Activated B cell treated with CpG ODN at 0.5 μM for 24 hours (primary cell): ENCODE results near the gene GFI1. TPM values are rescaled to one million over a fixed set of nuclear protein-coding genes. Genes with fewer than 3 reads are reported as not detected.
"Not testable (repeated sequence)": the region's sequence is repeated elsewhere in the genome, so short reads cannot be mapped to it uniquely, and the experiment has no call there.

Experiments used
- ATAC-seq: fragments of 200-7000 bp; cut with Tn5 transposase; one replicate; pipeline ENCODE4 v1.10.0; 2021; ENCODE audit warnings: low read depth, mild to moderate bottlenecking, moderate library complexity
- CTCF ChIA-PET: fragments of 350-600 bp; sonication (Branson Sonifier 250); formaldehyde crosslinking; loops from one replicate; lab custom pipeline; 2021; ENCODE audit warnings: antibody characterized with exemption; lab: Charles Lee
- POLR2A ChIA-PET: fragments of 350-600 bp; sonication (Branson Sonifier 250); formaldehyde crosslinking; loops from one replicate; lab custom pipeline; 2021; ENCODE audit warnings: antibody characterized with exemption; lab: Charles Lee
- DNase-seq: peaks from one replicate; pipeline ENCODE4 v3.0.0; 2022
- H3K27ac Mint-ChIP-seq: one replicate; pipeline ENCODE4 v1.8.0; 2020; ENCODE audit warnings: mixed read lengths
- H3K27me3 Mint-ChIP-seq: one replicate; pipeline ENCODE4 v1.8.0; 2021; ENCODE audit warnings: mixed read lengths
- H3K36me3 Mint-ChIP-seq: one replicate; pipeline ENCODE4 v1.8.0; 2021; ENCODE audit warnings: low read depth, mixed read lengths
- H3K4me1 Mint-ChIP-seq: one replicate; pipeline ENCODE4 v1.8.0; 2021; ENCODE audit warnings: mixed read lengths
- H3K4me3 Mint-ChIP-seq: one replicate; pipeline ENCODE4 v1.8.0; 2020; ENCODE audit warnings: mild to moderate bottlenecking, mixed read lengths
- H3K9me3 Mint-ChIP-seq: one replicate; pipeline ENCODE4 v1.8.0; 2020; ENCODE audit warnings: mixed read lengths
- intact Hi-C: fragments of 100-400 bp; cut with micrococcal nuclease; formaldehyde crosslinking; loops from one replicate; pipeline ENCODE4 v1.15.1; 2024
- total RNA-seq: library from RNA; stranded (reverse); gene quantifications from 2 replicates; pipeline ENCODE4 v1.2.3, GENCODE V29; 2022
- TF ChIP-seq, protein P1 (sequence below): fragments of 200-600 bp; IDR thresholded peaks from one replicate; pipeline ENCODE4 v1.8.0; 2022; ENCODE audit warnings: antibody characterized with exemption, mild to moderate bottlenecking

Gene GFI1
- 1.2 and 1.7 TPM in 2 replicates for total RNA-seq

DNA sequence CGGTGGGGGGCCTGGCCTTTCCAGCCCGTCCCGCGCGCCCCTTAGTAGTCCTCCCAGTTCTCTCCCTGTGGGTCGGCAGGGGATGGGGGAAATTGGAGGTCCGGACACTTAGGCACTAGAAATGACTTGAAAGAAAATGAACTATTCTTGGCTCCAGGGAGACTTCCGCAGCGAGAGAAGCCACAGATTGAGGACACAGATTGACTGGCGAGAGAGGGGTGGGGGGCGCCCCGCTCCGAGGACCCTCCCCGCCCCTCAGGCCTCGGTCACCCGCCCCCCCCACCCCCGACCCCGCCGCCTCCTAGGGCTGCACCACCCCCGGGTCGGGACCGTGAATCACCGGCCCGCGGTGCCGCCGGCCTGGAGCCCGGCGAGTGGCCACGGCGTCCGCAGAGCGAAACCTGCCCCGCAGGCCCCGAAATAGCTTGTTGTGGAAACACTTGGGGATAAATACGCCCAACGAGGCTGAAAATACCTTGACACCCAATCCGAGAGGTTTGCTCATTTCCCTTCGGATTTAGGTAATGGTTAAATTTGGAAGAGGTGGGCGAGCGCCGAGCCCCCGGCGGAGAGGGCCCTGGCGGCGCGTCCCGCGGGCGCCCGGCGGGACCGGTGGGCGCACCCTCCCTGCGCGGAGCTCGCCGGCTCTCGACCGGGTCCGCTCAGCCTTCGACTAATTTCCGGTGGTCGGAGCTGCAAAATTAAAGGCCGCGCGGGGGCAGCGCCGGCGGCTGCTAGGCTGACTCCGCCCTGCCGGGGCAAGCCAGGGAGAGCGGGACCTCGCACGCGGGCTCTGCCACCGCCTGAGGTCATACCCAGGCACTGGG, at the start of gene GFI1:
TSS of gene GFI1 (minus strand) at position 675 of the 827 bp plus-strand sequence. CDS start 3,438 bp downstream, outside the sequence.
- Mint-ChIP-seq H3K4me3 (peak within 1 kb of the TSS; percentile 90), H3K27ac (no peak within 1 kb of the TSS), H3K9me3 (no peaks in the 10 kb centered on the region), H3K36me3 (no peaks in the 10 kb centered on the region), H3K4me1 (peaks cover 27% of the 10 kb centered on the region), H3K27me3 (peaks cover 14% of the 10 kb centered on the region)
- TF ChIP-seq, protein P1, sequence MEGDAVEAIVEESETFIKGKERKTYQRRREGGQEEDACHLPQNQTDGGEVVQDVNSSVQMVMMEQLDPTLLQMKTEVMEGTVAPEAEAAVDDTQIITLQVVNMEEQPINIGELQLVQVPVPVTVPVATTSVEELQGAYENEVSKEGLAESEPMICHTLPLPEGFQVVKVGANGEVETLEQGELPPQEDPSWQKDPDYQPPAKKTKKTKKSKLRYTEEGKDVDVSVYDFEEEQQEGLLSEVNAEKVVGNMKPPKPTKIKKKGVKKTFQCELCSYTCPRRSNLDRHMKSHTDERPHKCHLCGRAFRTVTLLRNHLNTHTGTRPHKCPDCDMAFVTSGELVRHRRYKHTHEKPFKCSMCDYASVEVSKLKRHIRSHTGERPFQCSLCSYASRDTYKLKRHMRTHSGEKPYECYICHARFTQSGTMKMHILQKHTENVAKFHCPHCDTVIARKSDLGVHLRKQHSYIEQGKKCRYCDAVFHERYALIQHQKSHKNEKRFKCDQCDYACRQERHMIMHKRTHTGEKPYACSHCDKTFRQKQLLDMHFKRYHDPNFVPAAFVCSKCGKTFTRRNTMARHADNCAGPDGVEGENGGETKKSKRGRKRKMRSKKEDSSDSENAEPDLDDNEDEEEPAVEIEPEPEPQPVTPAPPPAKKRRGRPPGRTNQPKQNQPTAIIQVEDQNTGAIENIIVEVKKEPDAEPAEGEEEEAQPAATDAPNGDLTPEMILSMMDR: no peak
- intact Hi-C loops: loop anchor here (1.0 to 2.0 kb wide), 4 partner anchors 10 to 176 kb away; no protein-coding TSS in a partner anchor
- CTCF ChIA-PET: interaction anchor here (0.6 to 2.0 kb wide), 3 partner anchors 13 to 51 kb away, joined by 4 to 5 read pairs (median 5); no protein-coding TSS in a partner anchor
- DNase-seq: peak; percentile 47
- ATAC-seq: peak; percentile 21
- POLR2A ChIA-PET: interaction anchor here (1.3 to 3.7 kb wide), 2 partner anchors 13 to 51 kb away, joined by 3 to 17 read pairs; no protein-coding TSS in a partner anchor

DNA sequence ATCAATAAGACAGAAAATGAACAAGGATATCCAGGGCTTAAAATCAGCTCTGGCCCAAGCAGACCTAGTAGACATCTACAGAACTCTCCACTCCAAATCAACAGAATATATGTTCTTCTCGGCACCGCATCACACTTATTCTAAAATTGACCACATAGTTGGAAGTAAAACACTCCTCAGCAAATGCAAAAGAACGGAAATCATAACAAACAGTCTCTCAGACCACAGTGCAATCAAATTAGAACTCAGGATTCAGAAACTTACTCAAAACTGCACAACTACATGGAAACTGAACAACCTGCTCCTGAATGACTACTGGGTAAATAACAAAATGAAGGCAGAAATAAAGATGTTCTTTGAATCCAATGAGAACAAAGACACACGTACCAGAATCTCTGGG, 45.6 kb upstream of the GFI1 start:
- CTCF ChIA-PET, POLR2A ChIA-PET, H3K27ac Mint-ChIP-seq, H3K27me3 Mint-ChIP-seq, ATAC-seq, H3K9me3 Mint-ChIP-seq, H3K36me3 Mint-ChIP-seq, H3K4me3 Mint-ChIP-seq, DNase-seq: not testable (repeated sequence)
- peaks cover 29% of the 10 kb centered on the region for H3K4me1 Mint-ChIP-seq
- intact Hi-C loops: loop anchor here (10.0 kb wide), 3 partner anchors 52 to 652 kb away; partner anchors contain the start of genes CCDC18, EVI5 and TMED5

DNA sequence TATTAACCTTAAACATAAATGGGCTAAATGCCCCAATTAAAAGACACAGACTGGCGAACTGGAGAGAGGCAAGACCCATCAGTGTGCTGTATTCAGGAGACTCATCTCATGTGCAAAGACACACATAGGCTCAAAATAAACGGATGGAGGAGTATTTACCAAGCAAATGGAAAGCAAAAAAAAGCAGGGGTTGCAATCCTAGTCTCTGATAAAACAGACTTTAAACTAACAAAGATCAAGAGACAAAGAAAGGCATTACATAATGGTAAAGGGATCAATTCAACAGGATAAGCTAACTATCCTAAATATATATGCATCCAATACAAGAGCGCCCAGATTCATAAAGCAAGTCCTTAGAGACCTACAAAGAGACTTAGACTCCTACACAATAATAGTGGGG, 45.2 kb upstream of the GFI1 start:
- H3K36me3 Mint-ChIP-seq: peaks cover 11% of the 10 kb centered on the region
- DNase-seq, ATAC-seq, POLR2A ChIA-PET, H3K27ac Mint-ChIP-seq, CTCF ChIA-PET, H3K27me3 Mint-ChIP-seq, H3K9me3 Mint-ChIP-seq, H3K4me3 Mint-ChIP-seq: not testable (repeated sequence)
- peaks cover 27% of the 10 kb centered on the region for H3K4me1 Mint-ChIP-seq
- intact Hi-C loops: loop anchor here (10.0 kb wide), 3 partner anchors 53 to 653 kb away; partner anchors contain the start of genes CCDC18, EVI5 and TMED5

- Mint-ChIP-seq H3K4me3 (no peak overlapping the region), H3K36me3 (peaks cover 12% of the 10 kb centered on the region), H3K4me1 (no peaks in the 10 kb centered on the region), H3K27me3 (no peaks in the 10 kb centered on the region), H3K27ac (no peak overlapping the region), H3K9me3 (no peaks in the 10 kb centered on the region)
- intact Hi-C loops: no loop called here
- ChIA-PET CTCF (no interaction called here), POLR2A (no interaction called here)
- TF ChIP-seq, protein P1: no peak
- ATAC-seq (no peak), DNase-seq (no peak)
Measured at GRCh38 chr1:92527670-92528069, 40.9 kb upstream of the GFI1 start.

DNA sequence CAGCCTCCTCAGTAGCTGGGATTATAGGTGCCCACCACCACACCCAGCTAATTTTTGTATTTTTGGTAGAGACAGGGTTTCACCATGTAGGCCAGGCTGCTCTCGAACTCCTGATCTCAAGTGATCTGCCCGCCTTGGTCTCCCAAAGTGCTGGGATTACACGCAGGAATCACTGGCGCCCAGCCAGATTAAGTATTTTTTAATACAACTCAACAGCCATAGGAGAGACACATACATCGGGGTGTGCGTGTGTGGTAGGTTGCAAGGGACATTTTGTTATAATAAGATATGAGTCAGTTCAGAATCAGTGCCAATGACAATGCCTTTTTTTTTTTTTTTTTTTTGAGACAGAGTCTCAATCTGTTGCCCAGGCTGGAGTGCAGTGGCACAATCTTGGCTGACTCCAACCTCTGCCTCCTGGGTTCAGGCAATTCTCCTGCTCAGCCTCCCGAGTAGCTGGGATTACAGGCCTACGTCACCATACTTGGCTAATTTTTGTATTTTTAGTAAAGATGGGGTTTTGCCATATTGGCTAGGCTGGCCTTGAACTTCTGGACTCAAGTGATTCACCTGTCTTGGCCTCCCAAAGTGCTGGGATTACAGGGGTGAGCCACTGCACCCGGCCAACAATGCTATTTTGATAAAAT, 38.3 kb upstream of the GFI1 start:
- H3K9me3 Mint-ChIP-seq, intact Hi-C loops, H3K27me3 Mint-ChIP-seq, CTCF ChIA-PET, H3K27ac Mint-ChIP-seq, H3K4me1 Mint-ChIP-seq, H3K4me3 Mint-ChIP-seq, ATAC-seq, DNase-seq: not testable (repeated sequence)
- H3K36me3 Mint-ChIP-seq: peaks cover 14% of the 10 kb centered on the region
- POLR2A ChIA-PET: interaction anchor here (0.7 kb wide), 1 partner anchor 226 kb away, joined by 10 read pairs; no protein-coding TSS in a partner anchor

- DNase-seq: no peak
- Mint-ChIP-seq H3K4me1 (no peaks in the 10 kb centered on the region), H3K9me3 (no peaks in the 10 kb centered on the region), H3K27ac (no peak overlapping the region), H3K27me3 (no peaks in the 10 kb centered on the region), H3K4me3 (no peak overlapping the region), H3K36me3 (peaks cover 25% of the 10 kb centered on the region)
- TF ChIP-seq, protein P1: no peak
- CTCF ChIA-PET: no interaction called here
- ATAC-seq: no peak
- intact Hi-C loops: no loop called here
- POLR2A ChIA-PET: no interaction called here
Measured at GRCh38 chr1:92519043-92519442, 32.3 kb upstream of the GFI1 start.
